Measurements from ENCODE around the gene RGS13.
"Not testable (repeated sequence)": the region's sequence is repeated elsewhere in the genome, so short reads cannot be mapped to it uniquely, and the experiment has no call there.

The RGS13 gene

DNA sequence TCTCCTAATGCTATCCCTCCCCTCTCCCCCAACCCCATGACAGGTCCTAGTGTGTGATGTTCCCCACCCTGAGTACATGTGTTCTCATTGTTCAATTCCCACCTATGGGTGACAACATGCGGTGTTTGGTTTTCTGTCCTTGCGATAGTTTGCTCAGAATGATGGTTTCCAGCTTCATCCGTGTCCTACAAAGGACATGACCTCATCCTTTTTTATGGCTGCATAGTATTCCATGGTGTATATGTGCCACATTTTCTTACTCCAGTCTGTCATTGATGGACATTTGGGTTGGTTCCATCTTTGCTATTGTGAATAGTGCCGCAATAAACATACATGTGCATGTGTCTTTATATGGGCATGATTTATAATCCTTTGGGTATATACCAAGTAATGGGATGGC lies 47.1 kb downstream of the RGS13 start:
- not testable (repeated sequence) for DNase-seq

DNA sequence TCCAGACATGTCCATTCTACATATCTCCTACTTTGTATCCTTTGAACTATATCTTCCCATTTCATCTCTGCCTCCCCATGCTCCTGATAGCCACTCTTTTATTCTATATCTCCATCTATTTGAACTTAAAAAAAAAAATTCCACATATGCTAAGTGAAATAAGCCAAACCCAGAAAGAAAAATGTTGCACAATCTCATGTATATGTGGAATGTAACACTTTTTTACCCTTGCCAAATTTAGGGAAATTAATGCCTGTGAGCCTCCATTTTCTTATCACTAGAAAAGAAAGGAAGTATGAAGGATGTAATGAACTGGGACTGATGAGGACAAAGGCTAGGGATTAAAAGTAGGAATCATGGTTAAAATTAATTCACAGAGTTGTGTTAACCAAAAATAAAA lies 53.5 kb downstream of the RGS13 start:
- DNase-seq = no peak

DNA sequence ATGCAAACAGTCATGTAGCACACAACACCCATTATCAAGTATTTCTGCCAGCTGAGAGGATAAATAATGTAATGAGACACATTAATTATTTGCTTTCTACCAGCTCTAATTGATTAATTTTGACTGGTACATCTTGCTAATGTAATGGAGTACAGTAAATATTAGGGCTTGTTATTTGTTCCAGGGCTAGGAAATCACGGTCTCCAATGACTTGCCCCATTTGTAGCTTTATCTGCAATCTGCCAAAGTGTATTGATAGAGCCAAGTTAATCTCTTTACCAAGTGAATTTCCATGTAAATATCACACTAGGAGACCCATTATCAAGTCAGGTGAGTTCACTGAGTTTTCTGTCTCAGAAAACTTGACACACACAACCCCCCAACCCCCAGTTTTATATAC lies 55.1 kb downstream of the RGS13 start:
- DNase-seq = no peak

DNA sequence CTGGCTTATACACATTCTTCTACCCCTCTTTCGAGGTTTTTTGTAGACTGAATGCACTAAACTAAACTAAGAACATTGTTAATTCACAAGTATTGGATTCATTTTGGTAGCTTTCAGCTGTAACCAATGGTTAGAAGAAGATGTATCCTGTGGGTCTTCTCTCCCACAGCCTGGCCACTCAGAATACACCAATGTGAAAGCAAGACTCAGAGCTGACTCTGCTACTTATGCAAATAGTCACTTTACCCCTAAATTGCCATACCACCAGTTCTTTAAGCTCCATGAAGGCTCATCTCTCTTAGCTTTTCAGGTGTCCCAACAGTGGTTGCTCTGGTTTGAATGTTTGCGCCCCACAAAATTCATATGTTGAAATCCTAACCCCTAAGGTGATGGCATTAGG lies 60.1 kb downstream of the RGS13 start:
- DNase-seq = no peak

DNA sequence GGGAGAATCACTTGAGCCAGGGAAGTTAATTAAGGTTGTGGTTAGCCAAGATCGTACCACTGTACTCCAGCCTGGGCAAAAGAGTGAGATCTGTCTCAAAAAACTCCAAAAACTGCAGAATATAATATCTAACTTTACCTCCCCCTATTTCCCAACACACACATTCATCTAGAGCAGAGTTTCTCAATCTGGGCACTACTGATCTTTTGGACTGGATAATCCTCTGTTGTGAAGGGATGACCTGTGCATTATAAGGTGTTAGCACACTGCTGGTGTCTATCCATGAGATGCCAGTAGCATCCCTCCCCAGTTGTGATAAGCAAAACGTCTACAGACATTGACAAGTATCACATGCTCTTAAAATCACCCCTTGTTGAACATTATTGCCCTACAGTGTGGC lies 61.8 kb downstream of the RGS13 start:
- no peak for DNase-seq

DNA sequence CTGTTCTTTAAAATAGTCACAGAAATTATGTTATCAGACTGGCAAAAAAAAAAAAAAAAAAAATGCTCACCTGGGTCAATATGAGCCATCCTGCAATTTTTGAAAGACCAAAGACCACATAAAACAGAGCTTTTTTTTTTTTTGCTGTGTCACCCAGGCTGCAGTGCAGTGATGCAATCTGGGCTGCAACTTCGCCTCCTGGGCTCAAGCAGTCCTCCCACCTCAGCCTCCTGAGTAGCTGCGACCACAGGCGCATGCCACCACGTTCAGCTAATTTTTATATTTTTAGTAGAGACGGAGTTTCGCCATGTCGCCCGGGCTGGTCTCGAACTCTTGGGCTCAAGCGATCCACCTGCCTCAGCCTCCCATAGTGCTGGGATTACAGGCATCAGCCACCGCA lies 62.8 kb downstream of the RGS13 start:
- no peak for DNase-seq

DNA sequence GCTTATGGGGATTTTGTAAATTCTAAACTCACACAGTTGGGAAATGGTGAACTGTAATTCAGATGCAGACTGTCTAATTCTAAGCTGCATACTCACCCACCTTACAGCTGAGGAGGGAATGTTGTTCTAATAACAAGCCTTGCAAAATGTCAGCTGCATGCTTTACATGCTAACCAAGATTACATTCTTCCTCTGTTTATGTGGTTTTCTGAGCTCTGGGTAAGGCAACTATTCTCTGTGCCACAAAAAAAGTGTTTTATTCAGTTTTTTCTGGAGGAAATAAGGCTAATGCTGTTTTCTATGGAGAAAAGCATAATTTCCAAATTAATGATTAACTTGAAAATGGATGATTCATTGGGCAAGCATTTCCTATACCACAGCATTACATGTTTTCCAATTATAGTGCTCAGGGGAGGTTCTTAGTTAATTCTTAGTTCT lies 64.9 kb downstream of the RGS13 start:
- DNase-seq = no peak

DNA sequence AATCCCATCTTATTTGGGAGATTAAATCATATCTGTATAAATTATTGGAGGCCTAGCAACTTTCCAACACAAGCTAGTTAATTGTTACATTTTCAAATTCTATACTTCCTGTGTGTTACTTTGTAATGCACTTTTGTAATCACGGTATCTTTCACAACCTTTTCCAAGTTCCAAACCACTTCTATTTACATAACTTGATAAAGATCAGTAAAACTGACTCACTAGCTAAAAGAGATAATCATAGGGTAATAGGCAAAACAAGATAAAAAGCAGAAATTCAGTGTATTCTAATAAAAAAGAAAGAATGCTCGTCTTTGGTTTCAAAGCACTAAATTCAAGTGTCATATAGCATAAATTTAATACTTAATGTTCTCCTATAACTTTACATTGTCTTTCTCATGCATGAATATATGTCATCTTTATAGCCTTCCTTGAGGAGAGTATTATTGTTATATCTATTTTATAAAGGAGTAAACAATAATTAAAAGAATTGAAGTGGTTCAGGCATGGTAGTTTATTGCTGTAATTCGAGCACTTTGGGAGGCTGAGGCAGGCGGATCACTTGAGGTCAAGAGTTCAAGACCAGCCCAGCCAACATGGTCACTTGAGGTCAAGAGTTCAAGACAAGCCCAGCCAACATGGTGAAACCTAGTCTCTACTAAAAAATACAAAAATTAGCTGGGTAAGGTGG lies 66.4 kb downstream of the RGS13 start:
- no peak for DNase-seq

DNA sequence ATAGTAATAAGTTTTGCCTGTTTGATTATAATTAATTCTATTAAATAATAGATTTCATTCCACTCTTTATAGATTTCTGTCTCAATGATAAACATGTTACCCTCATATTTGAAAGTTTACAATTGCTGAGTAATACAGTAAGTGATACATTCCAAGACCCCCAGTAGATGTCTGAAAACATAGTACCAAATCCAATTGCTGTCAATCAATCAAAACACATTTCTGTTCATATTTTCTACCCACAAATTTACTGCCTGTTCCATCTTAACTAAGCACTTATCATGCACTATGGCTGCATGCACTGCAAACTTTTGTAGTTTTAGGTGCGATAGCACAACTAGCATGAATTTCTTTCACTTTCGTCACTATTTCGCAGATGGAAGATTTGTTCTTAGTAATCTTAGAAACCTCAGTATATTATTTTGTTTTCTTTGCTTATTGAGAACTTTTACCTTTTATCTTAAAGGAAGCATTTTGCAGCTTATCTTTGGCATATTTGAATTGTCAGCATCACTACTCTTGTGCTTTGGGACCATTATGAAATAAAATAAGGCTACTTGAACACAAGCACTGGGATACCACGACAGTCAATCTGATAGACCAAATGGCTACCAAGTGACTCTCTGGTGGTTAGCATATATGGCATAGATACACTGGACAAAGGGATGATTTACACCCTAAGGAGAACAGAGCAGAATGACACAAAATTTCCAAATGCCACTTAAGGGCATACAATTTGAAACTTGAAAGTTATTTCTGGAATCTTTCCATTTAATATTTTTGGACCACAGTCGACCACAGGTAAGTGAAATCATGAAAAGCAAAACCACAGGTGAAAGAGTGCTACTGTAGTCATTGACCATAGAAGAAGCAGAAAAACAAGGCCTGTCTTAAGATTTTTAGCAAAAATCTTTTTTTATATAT lies 67.6 kb downstream of the RGS13 start:
- DNase-seq = no peak

DNA sequence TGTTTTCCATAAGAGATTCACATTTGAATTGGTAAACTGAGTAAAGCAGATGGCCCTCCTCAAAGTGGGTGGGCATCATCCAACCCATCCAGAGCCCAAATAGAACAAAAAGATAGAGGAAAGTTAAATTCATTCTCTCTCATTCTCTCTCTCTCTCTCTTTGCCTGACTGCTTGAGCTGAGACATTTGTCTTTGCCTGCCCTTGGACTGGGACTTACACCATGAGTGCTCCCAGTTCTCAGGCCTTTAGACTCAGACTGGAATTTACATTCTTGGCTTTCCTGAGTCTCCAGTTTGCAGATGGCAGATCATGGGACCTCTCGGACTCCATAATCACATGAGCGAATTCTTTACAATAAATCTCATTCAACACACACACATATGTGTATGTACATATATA lies 69.6 kb downstream of the RGS13 start:
- no peak for DNase-seq

DNA sequence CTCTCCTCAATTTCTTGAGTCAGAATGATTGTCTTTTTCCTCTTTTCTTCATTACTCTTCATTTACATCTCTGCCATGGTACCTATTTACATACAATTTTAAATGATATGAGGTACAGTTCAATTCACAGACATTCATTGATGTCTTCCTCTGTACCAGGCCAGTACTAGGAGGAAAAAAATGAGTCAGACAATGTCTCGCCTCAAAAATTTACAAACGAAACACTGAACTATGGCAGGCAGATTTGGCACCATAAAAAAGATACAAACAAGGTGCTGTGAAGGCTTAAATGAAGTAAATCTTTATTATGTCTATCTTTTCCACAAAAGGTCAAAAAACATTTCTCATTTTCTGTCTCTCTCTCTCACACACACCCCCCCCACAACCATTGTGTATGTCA lies 71.0 kb downstream of the RGS13 start:
- no peak for DNase-seq

DNA sequence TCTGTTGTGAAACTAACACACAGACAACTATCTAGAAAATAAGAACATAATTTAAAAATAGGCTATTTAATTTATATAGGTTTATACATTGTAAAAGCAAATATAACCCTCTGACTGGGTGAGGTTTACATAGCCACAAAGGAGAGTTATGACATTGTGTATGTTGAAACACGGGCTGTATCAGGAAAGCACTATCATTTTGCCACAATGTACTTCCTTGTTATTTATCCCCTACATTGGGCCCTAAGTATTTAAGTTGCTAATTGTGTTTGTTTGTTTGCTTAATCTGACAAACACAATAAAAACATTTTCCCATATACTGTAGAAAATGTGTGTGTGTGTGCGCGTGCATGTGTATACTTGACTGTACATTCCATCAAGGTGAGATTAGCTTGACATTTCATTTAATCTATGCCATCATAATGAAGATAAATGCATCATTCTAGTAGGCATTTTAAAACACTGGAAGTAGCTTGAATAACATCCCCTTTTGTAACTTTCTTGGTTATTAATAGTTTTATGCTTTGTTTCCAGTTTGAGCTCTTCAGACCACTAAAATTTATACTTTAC lies 72.1 kb downstream of the RGS13 start:
- DNase-seq = no peak

DNA sequence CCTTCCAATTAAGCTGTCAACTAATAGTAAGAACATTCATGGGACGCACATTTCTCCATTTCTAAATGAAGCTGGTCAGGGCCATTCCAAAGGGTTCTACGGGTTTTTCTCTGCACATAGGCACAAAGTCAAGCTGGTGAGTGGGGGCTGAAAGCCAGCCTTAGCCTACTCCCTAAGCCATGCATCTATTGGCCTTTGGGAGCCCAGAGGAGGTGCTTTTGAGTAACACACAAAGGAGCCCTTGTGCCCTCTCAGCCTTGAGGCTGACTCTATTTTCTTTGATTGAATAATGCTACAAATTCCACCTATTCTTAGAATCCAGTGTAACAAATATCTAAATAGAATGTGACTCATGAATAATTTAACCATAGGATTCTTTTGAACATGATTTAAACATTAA lies 73.6 kb downstream of the RGS13 start:
- DNase-seq = no peak

All from right forelimb (tissue), 1 donor.